Measurements from ENCODE around the gene LYPD5.

DNA sequence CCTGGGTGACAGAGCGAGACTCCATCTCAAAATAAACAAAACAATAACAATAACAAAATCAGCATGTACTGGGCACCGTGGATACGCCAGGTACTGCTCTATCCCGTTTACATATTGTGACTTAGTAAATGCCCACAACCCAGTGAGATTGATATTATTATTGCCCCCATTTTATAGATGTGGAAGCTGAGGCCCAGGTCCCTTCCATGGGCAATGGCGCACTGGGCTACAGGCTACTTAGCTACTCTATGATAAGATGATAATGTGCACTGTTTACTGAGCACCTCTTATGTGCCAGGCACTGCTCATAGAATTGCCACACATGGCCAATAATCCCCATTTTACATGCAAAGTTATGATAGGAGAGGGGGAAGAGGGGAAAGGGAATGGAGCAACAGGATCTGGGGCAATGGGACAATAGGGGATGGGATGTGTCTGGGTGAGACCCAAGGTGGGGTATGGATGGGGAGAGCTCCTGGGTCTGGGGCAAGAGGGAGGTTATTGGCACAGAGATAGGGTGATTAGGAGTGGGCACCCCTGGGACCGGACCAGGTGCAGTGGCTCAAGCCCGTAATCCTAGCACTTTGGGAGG is 26.9 kb downstream of the LYPD5 start:
- TF ChIP-seq, protein P1, sequence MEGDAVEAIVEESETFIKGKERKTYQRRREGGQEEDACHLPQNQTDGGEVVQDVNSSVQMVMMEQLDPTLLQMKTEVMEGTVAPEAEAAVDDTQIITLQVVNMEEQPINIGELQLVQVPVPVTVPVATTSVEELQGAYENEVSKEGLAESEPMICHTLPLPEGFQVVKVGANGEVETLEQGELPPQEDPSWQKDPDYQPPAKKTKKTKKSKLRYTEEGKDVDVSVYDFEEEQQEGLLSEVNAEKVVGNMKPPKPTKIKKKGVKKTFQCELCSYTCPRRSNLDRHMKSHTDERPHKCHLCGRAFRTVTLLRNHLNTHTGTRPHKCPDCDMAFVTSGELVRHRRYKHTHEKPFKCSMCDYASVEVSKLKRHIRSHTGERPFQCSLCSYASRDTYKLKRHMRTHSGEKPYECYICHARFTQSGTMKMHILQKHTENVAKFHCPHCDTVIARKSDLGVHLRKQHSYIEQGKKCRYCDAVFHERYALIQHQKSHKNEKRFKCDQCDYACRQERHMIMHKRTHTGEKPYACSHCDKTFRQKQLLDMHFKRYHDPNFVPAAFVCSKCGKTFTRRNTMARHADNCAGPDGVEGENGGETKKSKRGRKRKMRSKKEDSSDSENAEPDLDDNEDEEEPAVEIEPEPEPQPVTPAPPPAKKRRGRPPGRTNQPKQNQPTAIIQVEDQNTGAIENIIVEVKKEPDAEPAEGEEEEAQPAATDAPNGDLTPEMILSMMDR (IDR thresholded peaks at IDR 0.05 in 8 of 11, conservative IDR thresholded peaks at IDR 0.05 in 3 of 11), result no peak
- TF ChIP-seq POLR2A (IDR thresholded peaks at IDR 0.05), result no peak
- TF ChIP-seq POLR2AphosphoS5 (IDR thresholded peaks at IDR 0.05), result no peak

Measured in spleen (tissue), 7 donors.